GM23248 (cell line): ENCODE results near the gene HSH2D.

Experiments
- EZH2 ChIP-seq: fragments of 200-600 bp; sonication (generic); IDR thresholded peaks from 2 replicates; pipeline ENCODE4 v1.6.1; 2018; ENCODE audit warnings: antibody characterized with exemption, mild to moderate bottlenecking; ENCODE audit not compliant: insufficient read depth, poor library complexity, severe bottlenecking
- EZH2phosphoT487 ChIP-seq: fragments of 200-600 bp; sonication (generic); IDR thresholded peaks from 2 replicates; pipeline ENCODE4 v1.6.1; 2018; ENCODE audit warnings: antibody characterized with exemption, moderate library complexity, mild to moderate bottlenecking, low read depth; ENCODE audit not compliant: insufficient read depth

GRCh38 chr19:16112778-16113177 lies 30.7 kb upstream of the HSH2D start:
- TF ChIP-seq EZH2 (no peak), EZH2phosphoT487 (no peak)
